ENCODE measurements around the gene ALDOB. TPM values are rescaled to one million over a fixed set of nuclear protein-coding genes. Genes with fewer than 3 reads are reported as not detected.
A peak's percentile ranks its signal among the peaks of the same experiment; 100 is the strongest.

The ALDOB gene
- total RNA-seq, 2 donors from 2014 or later = 0.29 TPM; not detected in 1

DNA sequence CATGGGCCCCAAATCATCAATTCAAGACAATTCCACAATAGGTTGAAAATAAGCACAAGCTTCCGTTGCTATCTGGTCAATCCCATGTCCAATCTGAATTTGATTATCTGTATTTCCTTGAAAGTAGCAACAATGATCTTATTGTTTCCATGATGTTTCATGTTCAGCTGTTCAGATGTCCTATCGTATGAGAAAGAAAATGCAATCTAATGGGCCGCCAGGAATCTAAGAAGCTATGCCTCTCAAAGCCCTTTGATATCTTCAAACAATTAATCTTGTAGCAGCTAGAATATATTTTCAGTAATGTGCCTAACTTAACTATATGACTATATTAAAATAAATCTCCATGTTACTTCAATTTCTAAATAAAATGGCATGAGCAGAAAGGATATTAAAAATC is 32.1 kb upstream of the ALDOB start:
- H3K36me3 ChIP-seq (ENCODE audit: control insufficient read depth, insufficient read depth, low read length) = no peaks in the 10 kb centered on the region
- no peaks in the 10 kb centered on the region for H3K36me3 Mint-ChIP-seq (ENCODE audit: low read depth)
- peaks cover 24% of the 10 kb centered on the region for H3K4me1 Mint-ChIP-seq
- no peaks in the 10 kb centered on the region for H3K9me3 Mint-ChIP-seq
- H3K9ac ChIP-seq (ENCODE audit: extremely low read depth, low read length, poor library complexity, severe bottlenecking) = no peak overlapping the region
- no peaks in the 10 kb centered on the region for H3K9me3 ChIP-seq (ENCODE audit: control insufficient read depth, low read length)
- H3K27me3 Mint-ChIP-seq (ENCODE audit: insufficient read depth) = peaks cover 7% of the 10 kb centered on the region
- no peak overlapping the region for H3K27ac Mint-ChIP-seq
- no peak overlapping the region for H3K4me3 ChIP-seq (ENCODE audit: low read length)
- H3K4me1 ChIP-seq (ENCODE audit: control insufficient read depth, insufficient read depth, low read length) = peaks cover 4% of the 10 kb centered on the region
- TF ChIP-seq CTCF (conservative IDR thresholded peaks at IDR 0.05) = no peak
- H3K27ac ChIP-seq (ENCODE audit: low read depth, low read length) = no peak overlapping the region
- H3K4me3 Mint-ChIP-seq = no peak overlapping the region
- DNase-seq = no peak
- WGBS, 2 experiments (ENCODE audit: insufficient coverage in 1 of 2, insufficient read length in 1 of 2) = 90% methylated on average over 3 of the region's 3 CpGs; no CpG with 5 or more reads in 1 of the 2 experiments
- peaks cover 12% of the 10 kb centered on the region for H3K27me3 ChIP-seq (ENCODE audit: control insufficient read depth, insufficient read depth, low read length, poor library complexity, severe bottlenecking)

GRCh38 chr9:101466863-101467262 is 31.3 kb upstream of the ALDOB start:
- Mint-ChIP-seq H3K27ac (no peak overlapping the region), H3K4me3 (no peak overlapping the region), H3K36me3 (ENCODE audit: low read depth) (no peaks in the 10 kb centered on the region), H3K9me3 (no peaks in the 10 kb centered on the region), H3K4me1 (peaks cover 32% of the 10 kb centered on the region), H3K27me3 (ENCODE audit: insufficient read depth) (peaks cover 6% of the 10 kb centered on the region)
- peaks cover 12% of the 10 kb centered on the region for H3K27me3 ChIP-seq (ENCODE audit: control insufficient read depth, insufficient read depth, low read length, poor library complexity, severe bottlenecking)
- no peak for TF ChIP-seq CTCF (conservative IDR thresholded peaks at IDR 0.05)
- peaks cover 7% of the 10 kb centered on the region for H3K4me1 ChIP-seq (ENCODE audit: control insufficient read depth, insufficient read depth, low read length)
- no peaks in the 10 kb centered on the region for H3K36me3 ChIP-seq (ENCODE audit: control insufficient read depth, insufficient read depth, low read length)
- no peak for DNase-seq
- H3K9ac ChIP-seq (ENCODE audit: extremely low read depth, low read length, poor library complexity, severe bottlenecking) = no peak overlapping the region
- no peaks in the 10 kb centered on the region for H3K9me3 ChIP-seq (ENCODE audit: control insufficient read depth, low read length)
- 92 to 93% methylated on average over 2 of the region's 2 CpGs for WGBS, 2 experiments (ENCODE audit: insufficient coverage in 1 of 2, insufficient read length in 1 of 2)
- H3K4me3 ChIP-seq (ENCODE audit: low read length) = no peak overlapping the region
- H3K27ac ChIP-seq (ENCODE audit: low read depth, low read length) = no peak overlapping the region

DNA sequence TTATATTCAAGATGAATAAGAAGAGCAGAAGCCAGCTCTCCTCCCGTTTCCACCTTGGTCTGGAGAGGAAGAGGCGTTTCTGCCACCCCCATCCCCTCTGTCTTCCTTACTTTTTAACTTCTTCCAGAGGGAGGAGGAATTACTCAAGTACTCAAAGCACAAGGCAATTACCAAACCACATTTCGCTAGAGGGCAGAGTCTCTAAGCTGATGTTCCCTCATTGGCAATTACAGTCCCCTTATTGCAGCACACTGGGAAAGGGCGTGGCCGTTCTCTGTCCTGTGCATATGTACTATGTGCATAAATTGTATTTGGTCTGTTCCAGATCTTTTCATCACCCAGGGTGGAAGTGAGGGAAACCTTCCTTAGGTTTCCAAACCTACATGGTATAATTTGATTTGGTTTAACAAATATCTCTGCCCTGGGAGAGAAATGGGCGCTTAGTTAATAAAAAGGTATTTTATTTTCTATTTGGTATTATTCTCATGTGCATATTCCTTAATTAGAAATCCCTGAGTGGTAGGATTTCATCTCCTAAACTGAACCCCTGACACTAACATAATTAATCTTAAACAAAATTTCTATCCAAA is 29.8 kb upstream of the ALDOB start:
- Histone ChIP-seq H3K27ac (ENCODE audit: low read depth, low read length) (no peak overlapping the region), H3K9ac (ENCODE audit: extremely low read depth, low read length, poor library complexity, severe bottlenecking) (no peak overlapping the region), H3K36me3 (ENCODE audit: control insufficient read depth, insufficient read depth, low read length) (no peaks in the 10 kb centered on the region), H3K4me3 (ENCODE audit: low read length) (no peak overlapping the region), H3K27me3 (ENCODE audit: control insufficient read depth, insufficient read depth, low read length, poor library complexity, severe bottlenecking) (peaks cover 6% of the 10 kb centered on the region), H3K4me1 (ENCODE audit: control insufficient read depth, insufficient read depth, low read length) (peaks cover 5% of the 10 kb centered on the region), H3K9me3 (ENCODE audit: control insufficient read depth, low read length) (no peaks in the 10 kb centered on the region)
- TF ChIP-seq CTCF (conservative IDR thresholded peaks at IDR 0.05) = peak; percentile 73
- DNase-seq = peak; percentile 67
- H3K4me3 Mint-ChIP-seq = no peak overlapping the region
- H3K27ac Mint-ChIP-seq = no peak overlapping the region
- peaks cover under 1% of the 10 kb centered on the region for H3K9me3 Mint-ChIP-seq
- WGBS, 2 experiments (ENCODE audit: insufficient coverage in 1 of 2, insufficient read length in 1 of 2) = 22 to 48% methylated on average over 1 to 5 of the region's 6 CpGs
- peaks cover 42% of the 10 kb centered on the region for H3K4me1 Mint-ChIP-seq
- H3K27me3 Mint-ChIP-seq (ENCODE audit: insufficient read depth) = peaks cover 3% of the 10 kb centered on the region
- no peaks in the 10 kb centered on the region for H3K36me3 Mint-ChIP-seq (ENCODE audit: low read depth)

Measured in endodermal cell (in vitro differentiated cells).